Breast epithelium (tissue), 3 donors: ENCODE measurements around the gene NAT16.

Source experiments
- CTCF ChIP-seq, 3 donors: fragments of 450-650 bp; IDR thresholded peaks; one replicate each; pipeline ENCODE4 v1.5.1; 2016 to 2017; ENCODE audit warnings: antibody characterized with exemption in 3 of 3, mild to moderate bottlenecking in 3 of 3, moderate library complexity in 3 of 3
- POLR2A ChIP-seq: fragments of 450-650 bp; IDR thresholded peaks from one replicate; pipeline ENCODE4 v1.6.1; 2016; ENCODE audit warnings: antibody characterized with exemption, mild to moderate bottlenecking, moderate library complexity
- POLR2AphosphoS5 ChIP-seq, 3 donors: sonication (generic); formaldehyde crosslinking; IDR thresholded peaks; one replicate each; pipeline ENCODE4 v1.6.1; 2017; ENCODE audit warnings: antibody characterized with exemption in 3 of 3

GRCh38 chr7:101129603-101130117 is 50.4 kb downstream of the NAT16 start:
- TF ChIP-seq CTCF (IDR thresholded peaks at IDR 0.05) (no peak), POLR2A (no peak), POLR2AphosphoS5 (IDR thresholded peaks at IDR 0.05) (no peak)
